Measurements from ENCODE around the gene HERPUD2.
"Not testable (repeated sequence)": the region's sequence is repeated elsewhere in the genome, so short reads cannot be mapped to it uniquely, and the experiment has no call there.

HERPUD2 gene

DNA sequence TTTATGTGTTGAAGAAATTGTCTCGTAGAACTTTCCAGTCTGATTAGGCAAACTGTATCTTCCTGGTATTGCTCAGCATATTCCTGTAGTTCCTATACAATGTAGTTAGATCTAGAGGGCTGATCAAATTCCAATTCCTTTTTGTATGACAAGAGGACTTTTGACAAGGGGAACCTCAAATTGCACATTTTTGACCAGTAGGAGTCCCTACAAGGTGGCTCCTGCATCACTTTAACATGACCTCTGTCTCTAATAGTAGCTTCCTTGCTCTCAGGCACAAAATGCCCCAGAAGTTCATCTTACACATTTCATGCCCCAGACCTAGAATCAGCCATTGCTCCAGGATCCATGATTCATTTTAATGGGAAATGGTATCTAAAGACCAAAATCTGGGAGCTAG lies 18.7 kb downstream of the HERPUD2 start:
- no peak for DNase-seq

GRCh38 chr7:35670856-35671569 lies 23.9 kb downstream of the HERPUD2 start:
- DNase-seq = no peak

DNA sequence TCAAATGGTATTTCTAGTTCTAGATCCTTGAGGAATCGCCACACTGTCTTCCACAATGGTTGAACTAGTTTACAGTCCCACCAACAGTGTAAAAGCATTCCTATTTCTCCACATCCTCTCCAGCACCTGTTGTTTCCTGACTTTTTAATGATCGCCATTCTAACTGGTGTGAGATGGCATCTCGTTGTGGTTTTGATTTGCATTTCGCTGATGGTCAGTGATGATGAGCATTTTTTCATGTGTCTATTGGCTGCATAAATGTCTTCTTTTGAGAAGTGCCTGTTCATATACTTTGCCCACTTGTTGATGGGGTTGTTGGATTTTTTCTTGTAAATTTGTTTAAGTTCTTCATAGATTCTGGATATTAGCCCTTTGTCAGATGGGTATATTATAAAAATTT lies 34.5 kb downstream of the HERPUD2 start:
- not testable (repeated sequence) for DNase-seq

GRCh38 chr7:35658606-35659201 lies 36.2 kb downstream of the HERPUD2 start:
- DNase-seq = no peak

- no peak for DNase-seq
Observed at GRCh38 chr7:35657125-35657524, 37.8 kb downstream of the HERPUD2 start.

DNA sequence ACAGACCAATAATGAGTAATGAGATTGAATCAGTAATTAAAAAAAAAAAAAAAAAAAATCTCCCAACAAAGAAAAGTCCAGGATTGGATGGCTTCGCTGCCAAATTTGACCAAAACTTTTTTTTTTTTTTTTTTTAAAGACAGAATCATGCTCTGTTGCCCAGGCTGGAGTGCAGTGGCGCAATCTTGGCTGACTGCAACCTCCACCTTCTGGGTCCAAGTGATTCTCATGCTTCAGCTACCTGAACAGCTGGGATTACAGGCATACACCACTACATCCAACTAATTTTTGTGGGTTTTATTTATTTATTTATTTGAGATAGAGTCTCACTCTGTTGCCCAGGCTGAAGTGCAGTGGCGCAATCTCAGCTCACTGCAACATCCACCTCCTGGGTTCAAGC lies 40.4 kb downstream of the HERPUD2 start:
- not testable (repeated sequence) for DNase-seq

DNA sequence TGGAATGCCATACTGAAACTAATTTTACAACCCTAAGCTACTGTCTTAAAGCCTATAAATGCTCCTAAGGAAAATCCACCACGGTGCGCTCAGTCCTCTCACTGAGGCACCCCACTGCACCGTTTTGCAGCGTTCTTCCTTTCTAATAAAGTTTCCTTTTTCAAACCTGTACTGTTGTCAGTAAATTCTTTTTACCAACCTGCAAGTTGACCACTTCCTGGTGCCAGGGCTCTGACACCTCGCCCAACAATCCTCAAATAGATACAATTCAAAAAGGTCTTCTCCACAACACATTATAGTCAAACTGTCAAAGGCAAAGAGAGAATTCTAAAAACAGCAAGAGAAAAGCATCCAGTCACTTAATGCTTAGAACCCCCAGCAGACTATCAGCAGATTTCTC lies 42.8 kb downstream of the HERPUD2 start:
- no peak for DNase-seq

DNA sequence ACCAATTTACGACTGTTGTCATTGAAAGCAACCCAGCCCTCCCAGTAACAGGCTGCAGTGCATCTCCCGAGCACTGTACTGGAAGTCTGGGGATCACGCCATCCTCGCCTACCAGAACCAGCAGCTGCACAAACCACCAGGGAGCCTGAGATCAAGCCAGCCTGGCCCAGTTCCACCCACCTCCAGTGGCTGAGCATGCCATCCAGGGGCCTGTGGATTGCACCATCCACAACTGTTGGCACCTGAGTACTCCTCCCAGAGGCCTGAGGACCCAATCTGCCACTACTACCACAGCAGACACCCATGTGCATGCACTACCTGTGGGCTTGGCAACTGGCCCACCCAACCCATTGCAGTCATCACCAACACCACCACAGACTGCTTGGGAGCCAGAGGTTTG lies 44.2 kb downstream of the HERPUD2 start:
- no peak for DNase-seq

- no peak for DNase-seq
Observed at GRCh38 chr7:35649711-35650110, 45.2 kb downstream of the HERPUD2 start.

DNA sequence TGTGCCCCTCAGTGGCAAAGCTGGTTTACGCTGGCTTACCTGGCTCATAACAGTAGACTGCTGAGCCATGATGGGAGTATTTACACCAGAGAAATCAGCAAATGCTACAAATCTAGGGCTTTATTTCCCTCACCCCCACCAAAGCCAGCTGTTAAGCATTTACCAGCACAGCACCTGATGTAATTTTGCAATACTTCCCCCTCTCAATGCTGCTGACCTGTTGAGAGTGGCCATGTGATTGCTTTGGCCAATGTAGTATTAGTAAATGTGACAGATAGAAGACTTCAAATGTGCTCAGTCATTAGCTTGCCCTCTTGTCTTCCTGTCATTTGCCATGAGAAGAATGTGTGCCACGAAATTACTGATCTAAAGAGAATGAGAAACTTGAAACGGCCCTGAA lies 46.6 kb downstream of the HERPUD2 start:
- DNase-seq = no peak

- peak; percentile 11 for DNase-seq
Observed at GRCh38 chr7:35647171-35647574, 47.8 kb downstream of the HERPUD2 start.

- DNase-seq = no peak
Observed at GRCh38 chr7:35646289-35647023, 48.5 kb downstream of the HERPUD2 start.

DNA sequence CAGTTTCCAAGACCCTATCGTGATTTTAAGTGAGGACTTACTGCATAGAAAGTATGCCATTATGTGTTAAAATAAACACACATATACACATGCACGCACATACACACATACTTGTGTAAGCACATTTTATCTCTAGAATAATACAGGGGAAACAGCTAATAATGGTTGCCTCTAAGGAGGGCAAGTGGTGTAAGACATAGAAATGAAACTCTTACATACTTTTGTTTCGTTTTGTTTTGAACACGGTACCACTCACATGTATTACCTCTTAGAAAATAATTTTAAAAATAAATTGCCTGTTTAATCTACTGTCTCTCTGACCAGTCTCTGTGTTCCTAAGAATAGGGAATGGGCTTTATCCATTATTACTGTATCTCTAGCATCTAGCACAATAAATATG lies 49.2 kb downstream of the HERPUD2 start:
- no peak for DNase-seq

DNA sequence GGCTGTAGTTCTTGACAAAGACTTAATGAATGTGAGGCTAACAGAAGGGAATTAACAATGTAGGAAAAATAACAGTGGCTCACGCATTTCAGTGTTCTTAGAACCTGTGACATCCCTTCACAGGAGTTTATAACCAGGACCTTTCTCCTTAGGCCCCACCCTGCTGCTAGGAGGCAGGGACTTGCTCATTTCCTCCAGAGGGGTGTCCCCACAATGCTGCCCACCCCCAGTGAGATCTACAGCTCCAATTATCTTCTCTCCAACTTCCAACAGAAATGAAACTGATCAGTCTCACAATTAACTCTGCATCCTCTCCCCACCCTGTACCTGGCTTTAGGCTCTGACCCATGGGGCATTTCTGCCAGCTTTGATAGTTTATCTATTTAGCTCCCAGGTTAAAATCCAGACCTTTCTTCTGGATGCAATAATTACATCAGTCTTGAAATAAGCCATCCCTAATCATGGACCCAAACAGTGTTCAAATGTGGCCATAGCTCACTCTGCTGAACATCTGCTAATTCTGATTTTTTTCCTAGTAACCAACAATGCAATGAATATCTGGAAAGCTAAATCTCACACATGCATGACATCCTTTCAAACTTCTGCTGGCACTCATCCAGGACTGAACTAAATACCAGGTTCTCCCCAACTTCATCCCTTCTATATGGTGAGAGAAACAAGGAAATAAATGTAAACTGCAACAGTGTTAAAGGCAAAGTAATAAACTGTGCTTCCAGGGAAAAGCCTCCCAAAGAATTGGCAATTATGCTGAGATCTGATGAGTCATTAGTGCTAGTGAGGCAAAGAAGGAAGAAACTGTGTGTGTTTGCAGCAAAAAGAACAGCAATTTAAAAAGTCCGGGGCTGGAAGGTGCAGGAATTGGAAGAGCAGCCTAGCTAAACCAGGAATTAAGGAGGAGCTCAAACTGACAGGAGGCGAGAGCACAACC lies 64.6 kb downstream of the HERPUD2 start:
- no peak for DNase-seq

- DNase-seq = no peak
Observed at GRCh38 chr7:35624299-35625186, 70.4 kb downstream of the HERPUD2 start.

DNA sequence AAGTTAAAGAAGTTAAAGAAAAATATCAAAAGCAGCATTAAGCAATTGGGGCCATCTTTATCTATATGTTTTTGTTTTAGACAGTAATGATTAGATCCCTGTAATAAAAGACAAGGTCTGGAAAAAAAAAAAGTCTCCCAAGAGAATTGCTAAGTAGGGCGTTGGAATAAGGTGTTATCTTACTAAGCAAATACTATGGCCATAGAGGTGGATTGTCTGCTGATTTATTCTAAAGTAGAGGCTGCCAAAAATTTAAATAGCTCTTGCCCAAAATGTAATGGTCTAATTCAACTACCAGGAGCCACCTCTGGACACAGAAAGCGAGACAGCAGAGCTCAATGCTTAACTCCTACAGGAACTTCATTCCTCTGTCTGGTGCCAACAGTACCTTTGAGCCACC lies 71.6 kb downstream of the HERPUD2 start:
- DNase-seq = no peak

DNA sequence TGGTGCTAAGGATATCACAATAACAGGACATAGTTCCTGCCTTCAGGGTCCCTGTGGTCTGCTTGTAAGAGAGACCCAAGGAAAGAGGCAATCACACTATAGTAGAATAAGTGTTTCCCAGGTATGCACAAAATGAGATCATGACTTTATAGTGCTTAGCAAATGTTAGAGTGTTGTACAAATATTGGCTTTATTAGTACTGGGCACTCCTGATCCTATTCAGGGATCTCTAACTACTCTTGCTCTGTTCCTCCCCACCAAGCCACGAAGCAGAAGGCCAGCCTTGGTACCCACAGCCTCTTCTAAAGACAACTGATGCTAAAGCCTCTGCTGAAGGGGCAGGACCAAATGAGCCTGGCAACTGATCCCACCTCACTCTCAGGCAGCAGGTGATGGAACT lies 75.1 kb downstream of the HERPUD2 start:
- no peak for DNase-seq

DNA sequence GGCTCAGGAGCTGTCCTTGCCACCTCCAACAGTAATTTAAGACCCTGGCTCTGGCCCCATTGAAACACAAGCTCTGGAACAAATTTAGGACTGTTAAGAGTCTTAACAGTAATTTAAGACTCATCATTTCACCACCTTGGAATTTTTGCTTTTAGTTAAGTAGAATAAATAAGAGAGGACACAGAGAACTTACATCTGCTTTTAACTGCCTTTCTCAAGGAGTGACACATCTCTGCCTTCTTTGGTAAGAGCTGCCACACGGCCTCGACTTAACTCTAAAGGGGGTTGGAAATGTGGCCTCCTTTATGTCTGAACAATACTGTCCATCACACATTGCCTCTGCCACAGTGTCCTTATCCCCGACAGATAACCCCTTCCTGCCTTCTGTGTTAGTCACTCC lies 77.9 kb downstream of the HERPUD2 start:
- DNase-seq = no peak

DNA sequence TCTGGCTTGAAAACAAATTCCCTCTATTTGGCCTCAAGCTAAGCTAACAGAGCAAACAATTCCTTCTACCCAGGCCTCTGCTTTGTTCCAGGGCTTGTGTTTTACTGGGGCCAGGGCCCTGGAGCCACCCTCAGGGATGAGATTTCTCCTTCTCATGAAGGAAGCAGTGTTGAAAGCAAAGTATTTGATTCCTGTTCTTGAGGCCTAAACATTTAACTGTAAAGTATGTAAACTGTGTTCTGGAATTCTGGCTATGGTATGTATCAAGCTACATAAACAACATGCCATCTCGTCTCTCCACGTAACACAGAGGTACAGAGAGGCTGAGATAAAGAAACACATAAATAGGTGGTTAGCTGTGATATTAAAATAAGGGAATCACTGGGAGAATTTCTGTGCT lies 81.8 kb downstream of the HERPUD2 start:
- no peak for DNase-seq

DNA sequence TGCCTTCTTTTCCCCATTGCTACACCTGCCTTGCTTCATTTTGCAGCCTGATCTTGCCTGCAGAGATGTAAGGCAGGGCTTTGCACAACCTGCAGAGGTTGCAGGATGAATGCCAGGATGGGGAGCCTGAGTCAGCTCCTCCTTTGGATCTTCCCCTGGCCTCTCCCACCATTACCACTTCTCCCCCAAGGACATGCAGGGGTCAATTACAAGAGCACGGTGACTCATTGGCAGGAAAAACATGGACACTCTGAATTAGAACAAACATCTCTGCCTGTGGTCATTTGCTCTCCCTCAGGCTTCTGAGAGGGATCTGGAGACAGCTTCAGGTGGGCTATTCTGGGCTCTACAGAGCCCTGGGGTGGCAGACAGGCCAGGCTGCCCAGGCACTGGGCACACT lies 89.2 kb downstream of the HERPUD2 start:
- no peak for DNase-seq

- DNase-seq = no peak
Observed at GRCh38 chr7:35604595-35604994, 90.3 kb downstream of the HERPUD2 start.

DNA sequence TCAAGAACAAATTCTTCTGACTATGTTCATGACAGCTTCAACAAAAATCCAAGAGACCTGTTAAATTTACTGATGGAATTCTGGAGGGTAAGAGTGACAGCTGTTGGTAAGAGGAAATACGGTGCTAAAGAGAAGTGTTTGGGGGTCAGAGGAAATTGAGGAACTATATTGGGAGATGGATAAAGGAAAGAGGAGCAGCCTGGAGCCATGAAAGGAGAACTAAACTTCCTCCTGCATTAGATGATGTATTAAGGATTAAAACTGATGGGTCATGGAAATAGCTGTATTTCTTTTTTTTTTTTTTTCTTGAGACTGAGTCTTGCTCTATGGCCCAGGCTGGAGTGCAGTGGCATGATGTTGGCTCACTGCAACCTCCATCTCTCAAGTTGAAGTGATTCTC lies 95.3 kb downstream of the HERPUD2 start:
- DNase-seq = no peak
